Measurements from ENCODE around the gene FAM171A2.
"Not testable (repeated sequence)": the region's sequence is repeated elsewhere in the genome, so short reads cannot be mapped to it uniquely, and the experiment has no call there.

The FAM171A2 gene

GRCh38 chr17:44344939-44345453, 18.7 kb downstream of the FAM171A2 start, which contains the start of gene GRN:
Gene GRN (plus strand): TSS chr17:44345302. CDS start chr17:44349165, 3,863 bp downstream.
- DNase-seq, result peak; percentile 100

GRCh38 chr17:44343510-44344209, 20.0 kb downstream of the FAM171A2 start:
- DNase-seq, result no peak

- DNase-seq, result not testable (repeated sequence)
Measured at GRCh38 chr17:44340553-44340952, 23.1 kb downstream of the FAM171A2 start.

- peak; percentile 68 for DNase-seq
Measured at GRCh38 chr17:44338702-44339101, 25.0 kb downstream of the FAM171A2 start.

GRCh38 chr17:44335968-44336367, 27.7 kb downstream of the FAM171A2 start:
- DNase-seq, result no peak

- no peak for DNase-seq
Measured at GRCh38 chr17:44335564-44335963, 28.1 kb downstream of the FAM171A2 start.

GRCh38 chr17:44334727-44335126, 28.9 kb downstream of the FAM171A2 start:
- peak; percentile 42 for DNase-seq

- no peak for DNase-seq
Measured at GRCh38 chr17:44334315-44334714, 29.3 kb downstream of the FAM171A2 start.

- DNase-seq, result no peak
Measured at GRCh38 chr17:44333371-44333770, 30.3 kb downstream of the FAM171A2 start.

- peak; percentile 95 for DNase-seq
Measured at GRCh38 chr17:44331249-44331760, 32.3 kb downstream of the FAM171A2 start.

- not testable (repeated sequence) for DNase-seq
Measured at GRCh38 chr17:44330263-44330662, 33.4 kb downstream of the FAM171A2 start.

GRCh38 chr17:44329516-44329915, 34.1 kb downstream of the FAM171A2 start:
- not testable (repeated sequence) for DNase-seq

- DNase-seq, result peak; percentile 57
Measured at GRCh38 chr17:44327715-44328449, 35.8 kb downstream of the FAM171A2 start.

GRCh38 chr17:44326861-44327444, 36.7 kb downstream of the FAM171A2 start:
- DNase-seq, result peak; percentile 99

- peak; percentile 99 for DNase-seq
Measured at GRCh38 chr17:44324571-44325275, 38.9 kb downstream of the FAM171A2 start, which contains the start of gene SLC25A39. Gene SLC25A39 (minus strand): TSS chr17:44324823. CDS start chr17:44323562, 1,261 bp downstream.

GRCh38 chr17:44324092-44324570, 39.5 kb downstream of the FAM171A2 start:
- peak; percentile 74 for DNase-seq

GRCh38 chr17:44323359-44324091, 40.1 kb downstream of the FAM171A2 start:
- DNase-seq, result no peak

GRCh38 chr17:44322236-44322895, 41.3 kb downstream of the FAM171A2 start:
- DNase-seq, result no peak

GRCh38 chr17:44321246-44322120, 42.2 kb downstream of the FAM171A2 start:
- no peak for DNase-seq

- DNase-seq, result no peak
Measured at GRCh38 chr17:44320066-44320465, 43.6 kb downstream of the FAM171A2 start.

Measured in DMS53 (cell line).